ENCODE data around the gene DGKQ. TPM values are rescaled to one million over a fixed set of nuclear protein-coding genes. Genes with fewer than 3 reads are reported as not detected.

DGKQ gene
- total and polyA plus RNA-seq, 2 of the 8 experiments (the other 6 are each of a cell fraction or from before 2014, with no cell fraction given): 7.3 to 9.7 TPM

Other genes with a start within 250 kb of the DGKQ start
- gene CPLX1, start 147.4 kb downstream of the DGKQ start, total RNA-seq (2021; fragmentation: NEBNext Ultra II Directional; extraction: Animal tissue kit (Norgen Biotek cat#: 25700)): 0.56 and 0.67 TPM in 2 replicates
- gene CPLX1, start 147.4 kb downstream of the DGKQ start, polyA plus RNA-seq (2011; rRNA removed): 0.32 and 1.3 TPM in 2 replicates
- gene GAK, start 41.3 kb downstream of the DGKQ start, total RNA-seq (2021; fragmentation: NEBNext Ultra II Directional; extraction: Animal tissue kit (Norgen Biotek cat#: 25700)): 70.8 and 76.9 TPM in 2 replicates
- gene GAK, start 41.3 kb downstream of the DGKQ start, polyA plus RNA-seq (2011; rRNA removed): 31.5 and 50.3 TPM in 2 replicates
- gene TMEM175, start 41.1 kb downstream of the DGKQ start, total RNA-seq (2021; fragmentation: NEBNext Ultra II Directional; extraction: Animal tissue kit (Norgen Biotek cat#: 25700)): 3.0 and 4.9 TPM in 2 replicates
- 20.7 and 32.8 TPM in 2 replicates for gene TMEM175, start 41.1 kb downstream of the DGKQ start, polyA plus RNA-seq (2011; rRNA removed)
- gene IDUA, start 13.5 kb upstream of the DGKQ start, total RNA-seq (2021; fragmentation: NEBNext Ultra II Directional; extraction: Animal tissue kit (Norgen Biotek cat#: 25700)): 4.8 and 6.5 TPM in 2 replicates
- 2.8 and 5.8 TPM in 2 replicates for gene IDUA, start 13.5 kb upstream of the DGKQ start, polyA plus RNA-seq (2011; rRNA removed)
- gene SLC26A1, start 19.8 kb upstream of the DGKQ start, total RNA-seq (2021; fragmentation: NEBNext Ultra II Directional; extraction: Animal tissue kit (Norgen Biotek cat#: 25700)): not detected in 2 replicates
- 0.11 and 0.14 TPM in 2 replicates for gene SLC26A1, start 19.8 kb upstream of the DGKQ start, polyA plus RNA-seq (2011; rRNA removed)
- gene FGFRL1, start 38.1 kb upstream of the DGKQ start, total RNA-seq (2021; fragmentation: NEBNext Ultra II Directional; extraction: Animal tissue kit (Norgen Biotek cat#: 25700)): 18.8 and 18.9 TPM in 2 replicates
- gene FGFRL1, start 38.1 kb upstream of the DGKQ start, polyA plus RNA-seq (2011; rRNA removed): 34.6 and 38.9 TPM in 2 replicates
- gene RNF212, start 140.0 kb upstream of the DGKQ start, total RNA-seq (2021; fragmentation: NEBNext Ultra II Directional; extraction: Animal tissue kit (Norgen Biotek cat#: 25700)): 3.4 and 3.9 TPM in 2 replicates
- 3.7 and 5.4 TPM in 2 replicates for gene RNF212, start 140.0 kb upstream of the DGKQ start, polyA plus RNA-seq (2011; rRNA removed)
- gene SPON2, start 199.0 kb upstream of the DGKQ start, total RNA-seq (2021; fragmentation: NEBNext Ultra II Directional; extraction: Animal tissue kit (Norgen Biotek cat#: 25700)): 2.8 and 3.2 TPM in 2 replicates
- gene SPON2, start 199.0 kb upstream of the DGKQ start, polyA plus RNA-seq (2011; rRNA removed): 2.8 and 5.2 TPM in 2 replicates

Data from H1 (cell line).